ENCODE results near the gene RANBP9.

RANBP9 gene

DNA sequence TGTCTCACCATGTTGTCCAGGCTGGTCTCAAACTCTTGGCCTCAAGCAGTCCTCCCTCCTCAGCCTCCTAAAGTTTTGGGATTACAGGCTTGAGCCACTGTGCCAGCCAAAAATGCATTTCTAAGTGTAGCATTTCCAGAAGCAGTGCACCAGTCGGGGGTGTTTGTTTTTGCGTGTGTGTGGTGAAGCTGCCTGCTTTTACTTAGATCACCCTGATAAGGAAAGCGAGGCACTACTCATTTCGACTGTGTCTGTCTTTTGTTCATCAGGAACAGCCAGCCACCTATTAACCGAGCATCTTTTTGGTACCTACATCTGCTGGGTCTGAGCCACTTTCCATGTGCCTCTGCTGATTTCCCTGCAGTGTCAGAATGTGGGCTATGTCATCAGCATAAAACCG lies 118.5 kb downstream of the RANBP9 start:
- DNase-seq, result no peak

GRCh38 chr6:13591205-13591921 lies 120.3 kb downstream of the RANBP9 start:
- no peak for DNase-seq

DNA sequence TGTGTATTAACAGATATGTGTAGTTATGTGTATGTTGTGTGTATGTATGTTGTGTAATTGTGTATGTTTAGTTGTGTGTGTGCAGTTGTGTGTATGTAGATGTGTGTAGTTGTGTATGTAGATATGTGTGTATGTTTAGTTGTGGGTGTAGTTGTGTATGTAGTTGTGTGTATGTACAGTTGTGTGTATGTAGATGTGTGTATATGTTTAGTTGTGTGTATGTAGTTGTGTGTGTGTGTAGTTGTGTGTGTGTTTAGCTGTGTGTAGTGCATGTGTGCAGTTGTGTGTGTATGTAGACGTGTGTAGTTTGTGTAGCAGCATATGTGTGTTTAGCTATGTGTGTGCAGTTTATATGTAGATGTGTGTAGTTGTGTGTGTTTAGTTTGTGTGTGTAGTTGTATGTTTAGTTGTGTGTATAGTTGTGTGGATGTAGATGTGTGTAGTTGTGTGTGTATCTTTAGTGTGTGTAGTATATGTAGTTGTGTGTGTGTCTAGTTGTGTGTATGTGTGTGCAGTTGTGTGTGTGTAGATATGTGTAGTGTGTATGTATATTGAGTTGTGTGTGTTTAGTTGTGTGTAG lies 121.0 kb downstream of the RANBP9 start:
- DNase-seq, result no peak

- DNase-seq, result no peak
These were observed 121.8 kb downstream of the RANBP9 start for GRCh38 chr6:13589801-13590200.

- no peak for DNase-seq
These were observed 124.8 kb downstream of the RANBP9 start for GRCh38 chr6:13586603-13587542.

GRCh38 chr6:13581700-13582229 lies 129.9 kb downstream of the RANBP9 start:
- DNase-seq, result peak in 1 of 2 donors; percentile 3

GRCh38 chr6:13579911-13580310 lies 131.7 kb downstream of the RANBP9 start:
- peak in 1 of 2 donors; percentile 14 for DNase-seq

DNA sequence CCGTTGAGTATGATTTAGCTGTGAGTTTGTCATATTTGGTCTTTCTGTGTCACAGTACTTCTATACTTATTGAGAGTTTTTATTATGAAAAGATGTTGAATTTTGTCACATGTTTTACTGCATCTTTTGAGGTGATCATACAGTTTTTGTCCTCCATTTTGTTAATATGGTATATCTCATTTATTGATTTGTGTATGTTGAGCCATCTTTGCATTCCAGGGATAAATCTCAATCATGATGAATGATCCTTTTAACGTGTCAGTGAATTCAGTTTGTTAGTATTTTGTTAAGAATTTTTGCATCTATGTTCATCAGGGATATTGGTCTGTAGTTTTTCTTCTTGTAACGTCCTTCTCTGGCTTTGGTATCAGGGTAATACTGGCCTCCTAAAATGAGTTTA lies 133.7 kb downstream of the RANBP9 start:
- no peak for DNase-seq

GRCh38 chr6:13576017-13576416 lies 135.6 kb downstream of the RANBP9 start:
- DNase-seq, result no peak

DNA sequence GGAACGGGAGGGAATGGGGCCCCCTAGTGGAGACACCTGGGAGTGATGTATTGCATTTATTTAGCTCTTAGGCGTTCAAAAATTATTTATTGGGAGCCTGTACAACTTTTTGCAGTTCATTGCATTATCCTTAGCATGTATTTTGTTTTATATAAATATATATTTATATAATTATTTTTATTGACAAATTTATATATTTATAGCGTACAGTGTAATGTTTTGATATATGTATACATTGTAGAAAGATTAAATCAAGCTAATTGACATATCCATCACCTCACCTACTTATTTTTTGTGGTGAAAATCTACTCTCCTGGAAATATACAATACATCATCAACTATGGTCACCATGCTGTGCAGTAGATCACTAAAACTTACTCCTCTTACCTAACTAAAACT lies 136.3 kb downstream of the RANBP9 start:
- DNase-seq, result peak in 1 of 2 donors; percentile 83

- peak; percentile 63 to 69 for DNase-seq
These were observed 136.9 kb downstream of the RANBP9 start, which contains the start of gene SIRT5 for GRCh38 chr6:13574571-13575376. Gene SIRT5, plus strand, starts transcription at chr6:13574601. Its CDS starts 9,510 bp downstream, at chr6:13584111.

DNA sequence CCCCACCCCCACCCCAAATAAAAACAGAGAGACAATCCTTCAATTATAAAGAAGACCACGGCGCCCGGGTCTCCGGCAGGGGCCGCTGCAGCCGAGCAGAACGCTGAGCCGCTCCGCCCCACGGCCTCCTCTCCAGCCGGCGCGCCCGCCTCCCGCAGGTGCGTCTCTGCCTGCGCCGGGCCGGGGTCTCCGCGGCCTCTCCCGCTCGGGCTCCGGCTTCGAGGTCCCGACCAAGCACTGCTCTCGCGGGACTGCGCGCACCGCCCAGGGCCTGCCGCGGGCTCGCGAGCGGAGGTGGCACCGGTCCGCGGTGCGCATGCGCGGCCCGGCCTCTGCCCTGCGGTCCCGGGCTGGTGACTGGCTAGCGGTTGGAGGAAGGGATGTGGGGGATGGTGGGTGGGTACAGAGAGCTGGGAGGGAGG lies 137.5 kb downstream of the RANBP9 start:
- DNase-seq, result peak; percentile 86

DNA sequence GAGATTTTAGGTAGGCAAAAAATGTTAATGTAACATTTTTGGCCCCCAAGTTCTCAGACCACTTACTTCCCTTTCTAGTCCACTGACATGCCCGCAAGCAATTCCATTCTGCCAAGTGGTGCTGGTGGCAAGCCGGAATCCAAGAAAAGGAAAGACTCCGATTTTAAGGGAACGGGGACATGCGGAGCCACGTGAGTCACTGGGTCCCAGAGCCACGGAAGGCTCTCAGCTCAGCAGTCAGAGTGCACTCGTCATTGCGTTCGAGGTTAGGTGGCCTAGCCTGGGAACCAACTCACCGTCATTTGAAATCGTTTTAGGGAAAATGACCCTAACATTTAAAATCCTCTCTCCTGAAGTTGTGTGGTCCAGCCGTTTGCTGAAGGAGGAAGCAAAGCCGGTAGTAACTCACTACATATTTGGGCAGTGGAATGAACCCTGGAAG lies 137.9 kb downstream of the RANBP9 start:
- DNase-seq, result peak; percentile 20 to 23

GRCh38 chr6:13572951-13573654 lies 138.5 kb downstream of the RANBP9 start:
- no peak for DNase-seq

- DNase-seq, result no peak
These were observed 139.4 kb downstream of the RANBP9 start for GRCh38 chr6:13572240-13572639.
